ENCODE results near the gene PLA2G4F.

Gene PLA2G4F

GRCh38 chr15:42147431-42147735, 9.1 kb downstream of the PLA2G4F start:
- no peak for DNase-seq (ENCODE audit: low read depth in 1 of 2, low spot score in 1 of 2)

- DNase-seq (ENCODE audit: low read depth in 1 of 2, low spot score in 1 of 2), result no peak
Observed at GRCh38 chr15:42146551-42147430, 9.6 kb downstream of the PLA2G4F start.

- DNase-seq (ENCODE audit: low read depth in 1 of 2, low spot score in 1 of 2), result no peak
Observed at GRCh38 chr15:42145546-42146455, 10.6 kb downstream of the PLA2G4F start.

- DNase-seq (ENCODE audit: low read depth in 1 of 2, low spot score in 1 of 2), result no peak
Observed at GRCh38 chr15:42144841-42145375, 11.5 kb downstream of the PLA2G4F start.

GRCh38 chr15:42143866-42144625, 12.4 kb downstream of the PLA2G4F start:
- DNase-seq (ENCODE audit: low read depth in 1 of 2, low spot score in 1 of 2), result no peak

- DNase-seq (ENCODE audit: low read depth in 1 of 2, low spot score in 1 of 2), result no peak
Observed at GRCh38 chr15:42143356-42143755, 13.1 kb downstream of the PLA2G4F start.

- DNase-seq (ENCODE audit: low read depth in 1 of 2, low spot score in 1 of 2), result no peak
Observed at GRCh38 chr15:42141795-42142667, 14.4 kb downstream of the PLA2G4F start.

- no peak for DNase-seq (ENCODE audit: low read depth in 1 of 2, low spot score in 1 of 2)
Observed at GRCh38 chr15:42141246-42141645, 15.2 kb downstream of the PLA2G4F start.

- DNase-seq (ENCODE audit: low read depth in 1 of 2, low spot score in 1 of 2), result no peak
Observed at GRCh38 chr15:42140383-42141070, 15.9 kb downstream of the PLA2G4F start.

GRCh38 chr15:42139596-42139995, 16.8 kb downstream of the PLA2G4F start:
- no peak for DNase-seq (ENCODE audit: low read depth in 1 of 2, low spot score in 1 of 2)

- DNase-seq (ENCODE audit: low read depth in 1 of 2, low spot score in 1 of 2), result no peak
Observed at GRCh38 chr15:42138968-42139386, 17.5 kb downstream of the PLA2G4F start.

- DNase-seq (ENCODE audit: low read depth in 1 of 2, low spot score in 1 of 2), result no peak
Observed at GRCh38 chr15:42138411-42138810, 18.0 kb downstream of the PLA2G4F start.

- no peak for DNase-seq (ENCODE audit: low read depth in 1 of 2, low spot score in 1 of 2)
Observed at GRCh38 chr15:42137461-42138261, 18.8 kb downstream of the PLA2G4F start.

GRCh38 chr15:42136513-42136912, 19.9 kb downstream of the PLA2G4F start:
- no peak for DNase-seq (ENCODE audit: low read depth in 1 of 2, low spot score in 1 of 2)

GRCh38 chr15:42135351-42135750, 21.1 kb downstream of the PLA2G4F start:
- DNase-seq (ENCODE audit: low read depth in 1 of 2, low spot score in 1 of 2), result no peak

- no peak for DNase-seq (ENCODE audit: low read depth in 1 of 2, low spot score in 1 of 2)
Observed at GRCh38 chr15:42134617-42135245, 21.7 kb downstream of the PLA2G4F start.

- peak; percentile 9 to 13 for DNase-seq (ENCODE audit: low read depth in 1 of 2, low spot score in 1 of 2)
Observed at GRCh38 chr15:42133886-42134502, 22.4 kb downstream of the PLA2G4F start.

GRCh38 chr15:42133356-42133755, 23.1 kb downstream of the PLA2G4F start:
- no peak for DNase-seq (ENCODE audit: low read depth in 1 of 2, low spot score in 1 of 2)
